Neural cell (in vitro differentiated cells): Measurements from ENCODE around the gene PPARG. TPM values are rescaled to one million over a fixed set of nuclear protein-coding genes. Genes with fewer than 3 reads are reported as not detected.

ENCODE experiments used
- H2AFZ ChIP-seq: fragments of 200-600, 300-800 bp; sonication (generic), shearing (Covaris generic); 2 replicates; pipeline ENCODE4 v1.6.0; 2014; ENCODE audit warnings: low read depth, mild to moderate bottlenecking, antibody characterized with exemption, low read length, moderate library complexity
- H3F3A ChIP-seq: fragments of 200-600 bp; shearing (Covaris generic); 2 replicates; pipeline ENCODE4 v1.6.1; 2016; ENCODE audit warnings: mild to moderate bottlenecking, moderate library complexity, mixed read lengths, antibody characterized with exemption, low read length; ENCODE audit not compliant: insufficient read depth, poor library complexity, severe bottlenecking
- H3K27ac ChIP-seq: fragments of 200-600, 300-800 bp; sonication (generic), shearing (Covaris generic); 2 replicates; pipeline ENCODE4 v1.5.1; 2014; ENCODE audit warnings: mild to moderate bottlenecking, low read length, moderate library complexity
- H3K27me3 ChIP-seq: fragments of 300-800, 200-600 bp; sonication (generic), shearing (Covaris generic); 2 replicates; pipeline ENCODE4 v1.6.0; 2014; ENCODE audit warnings: mild to moderate bottlenecking, low read depth, low read length, moderate library complexity; ENCODE audit not compliant: insufficient read depth
- H3K36me3 ChIP-seq: fragments of 300-800, 200-600 bp; sonication (generic), shearing (Covaris generic); 2 replicates; pipeline ENCODE4 v1.5.1; 2014; ENCODE audit warnings: mild to moderate bottlenecking, antibody characterized with exemption, low read length, moderate library complexity; ENCODE audit not compliant: insufficient read depth
- H3K4me2 ChIP-seq: fragments of 300-800, 200-600 bp; sonication (generic), shearing (Covaris generic); 2 replicates; pipeline ENCODE4 v1.6.0; 2014; ENCODE audit warnings: mild to moderate bottlenecking, low read length
- H3K4me3 ChIP-seq: fragments of 300-800, 200-600 bp; sonication (generic), shearing (Covaris generic); 2 replicates; pipeline ENCODE4 v1.5.1; 2014; ENCODE audit warnings: mild to moderate bottlenecking, low read length, moderate library complexity
- H3K79me2 ChIP-seq: fragments of 200-600 bp; shearing (Covaris generic); replicated peaks from 2 replicates; pipeline ENCODE4 v1.6.0; 2014; ENCODE audit warnings: mild to moderate bottlenecking, low read length, moderate library complexity; ENCODE audit not compliant: insufficient read depth
- H3K9ac ChIP-seq: fragments of 300-800, 200-600 bp; sonication (generic), shearing (Covaris generic); 2 replicates; pipeline ENCODE4 v1.6.1; 2016; ENCODE audit warnings: mild to moderate bottlenecking, low read length, mixed read lengths
- H3K9me2 ChIP-seq: fragments of 200-600 bp; shearing (Covaris generic); 2 replicates; pipeline ENCODE4 v1.6.1; 2016; ENCODE audit warnings: mild to moderate bottlenecking, low read length, mixed read lengths; ENCODE audit not compliant: insufficient read depth
- H3K9me3 ChIP-seq: fragments of 200-600, 300-800 bp; sonication (generic), shearing (Covaris generic); 2 replicates; pipeline ENCODE4 v1.6.1; 2016; ENCODE audit warnings: mild to moderate bottlenecking, mixed run types, low read length, moderate library complexity, mixed read lengths
- H4K20me1 ChIP-seq: fragments of 200-600 bp; shearing (Covaris generic); 2 replicates; pipeline ENCODE4 v1.6.1; 2016; ENCODE audit warnings: mild to moderate bottlenecking, mixed run types; ENCODE audit not compliant: insufficient read depth
- EP300 ChIP-seq: fragments of 450-650 bp; conservative IDR thresholded peaks from 2 replicates; pipeline ENCODE4 v1.6.1; 2014; ENCODE audit warnings: antibody characterized with exemption, mild to moderate bottlenecking, moderate library complexity; ENCODE audit not compliant: poor library complexity, severe bottlenecking
- EZH2 ChIP-seq: fragments of 200-600, 300-800 bp; shearing (Covaris generic), sonication (generic); IDR thresholded peaks from 2 replicates; pipeline ENCODE4 v1.6.1; 2014; ENCODE audit warnings: antibody characterized with exemption, low read length, borderline replicate concordance, mild to moderate bottlenecking; ENCODE audit not compliant: insufficient read depth, poor library complexity, severe bottlenecking
- MXI1 ChIP-seq: fragments of 450-650 bp; conservative IDR thresholded peaks from 2 replicates; pipeline ENCODE4 v1.6.1; 2014; ENCODE audit warnings: antibody characterized with exemption, mild to moderate bottlenecking; ENCODE audit not compliant: poor library complexity, severe bottlenecking
- POLR2AphosphoS5 ChIP-seq: IDR thresholded peaks from 2 replicates; pipeline ENCODE4 v1.6.1; 2012
- RAD21 ChIP-seq: fragments of 450-650 bp; conservative IDR thresholded peaks from 2 replicates; pipeline ENCODE4 v1.6.1; 2014; ENCODE audit warnings: antibody characterized with exemption, mild to moderate bottlenecking, moderate library complexity
- SMC3 ChIP-seq: fragments of 450-650 bp; conservative IDR thresholded peaks from 2 replicates; pipeline ENCODE4 v1.6.1; 2014; ENCODE audit warnings: antibody characterized with exemption, mild to moderate bottlenecking, moderate library complexity; ENCODE audit not compliant: poor library complexity
- TAF1 ChIP-seq: IDR thresholded peaks from 2 replicates; pipeline ENCODE4 v1.6.1; 2012; ENCODE audit warnings: low read depth
- polyA plus RNA-seq: library from polyadenylated mRNA; depleted of rRNA; stranded (reverse); fragments of >200 nt; gene quantifications from 2 replicates; pipeline ENCODE4 v1.2.3, GENCODE V29; 2014
- TF ChIP-seq, protein P1 (sequence below): fragments of 450-650 bp; IDR thresholded peaks from 2 replicates; pipeline ENCODE4 v1.5.1; 2014; ENCODE audit warnings: antibody characterized with exemption, mild to moderate bottlenecking, moderate library complexity; ENCODE audit not compliant: poor library complexity, severe bottlenecking
- TF ChIP-seq, protein P2 (sequence below): IDR thresholded peaks from 2 replicates; pipeline ENCODE4 v1.6.1; 2012; ENCODE audit warnings: borderline replicate concordance

Gene PPARG
- polyA plus RNA-seq, 1 donor from 2014 or later, result 0.35 TPM

- no peak overlapping the region for H3K4me2 ChIP-seq
- TF ChIP-seq EZH2 (no peak), SMC3 (no peak), RAD21 (no peak), EP300 (no peak), TAF1 (no peak), POLR2AphosphoS5 (no peak), MXI1 (no peak)
- TF ChIP-seq, protein P1, sequence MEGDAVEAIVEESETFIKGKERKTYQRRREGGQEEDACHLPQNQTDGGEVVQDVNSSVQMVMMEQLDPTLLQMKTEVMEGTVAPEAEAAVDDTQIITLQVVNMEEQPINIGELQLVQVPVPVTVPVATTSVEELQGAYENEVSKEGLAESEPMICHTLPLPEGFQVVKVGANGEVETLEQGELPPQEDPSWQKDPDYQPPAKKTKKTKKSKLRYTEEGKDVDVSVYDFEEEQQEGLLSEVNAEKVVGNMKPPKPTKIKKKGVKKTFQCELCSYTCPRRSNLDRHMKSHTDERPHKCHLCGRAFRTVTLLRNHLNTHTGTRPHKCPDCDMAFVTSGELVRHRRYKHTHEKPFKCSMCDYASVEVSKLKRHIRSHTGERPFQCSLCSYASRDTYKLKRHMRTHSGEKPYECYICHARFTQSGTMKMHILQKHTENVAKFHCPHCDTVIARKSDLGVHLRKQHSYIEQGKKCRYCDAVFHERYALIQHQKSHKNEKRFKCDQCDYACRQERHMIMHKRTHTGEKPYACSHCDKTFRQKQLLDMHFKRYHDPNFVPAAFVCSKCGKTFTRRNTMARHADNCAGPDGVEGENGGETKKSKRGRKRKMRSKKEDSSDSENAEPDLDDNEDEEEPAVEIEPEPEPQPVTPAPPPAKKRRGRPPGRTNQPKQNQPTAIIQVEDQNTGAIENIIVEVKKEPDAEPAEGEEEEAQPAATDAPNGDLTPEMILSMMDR, result no peak
- TF ChIP-seq, protein P2, sequence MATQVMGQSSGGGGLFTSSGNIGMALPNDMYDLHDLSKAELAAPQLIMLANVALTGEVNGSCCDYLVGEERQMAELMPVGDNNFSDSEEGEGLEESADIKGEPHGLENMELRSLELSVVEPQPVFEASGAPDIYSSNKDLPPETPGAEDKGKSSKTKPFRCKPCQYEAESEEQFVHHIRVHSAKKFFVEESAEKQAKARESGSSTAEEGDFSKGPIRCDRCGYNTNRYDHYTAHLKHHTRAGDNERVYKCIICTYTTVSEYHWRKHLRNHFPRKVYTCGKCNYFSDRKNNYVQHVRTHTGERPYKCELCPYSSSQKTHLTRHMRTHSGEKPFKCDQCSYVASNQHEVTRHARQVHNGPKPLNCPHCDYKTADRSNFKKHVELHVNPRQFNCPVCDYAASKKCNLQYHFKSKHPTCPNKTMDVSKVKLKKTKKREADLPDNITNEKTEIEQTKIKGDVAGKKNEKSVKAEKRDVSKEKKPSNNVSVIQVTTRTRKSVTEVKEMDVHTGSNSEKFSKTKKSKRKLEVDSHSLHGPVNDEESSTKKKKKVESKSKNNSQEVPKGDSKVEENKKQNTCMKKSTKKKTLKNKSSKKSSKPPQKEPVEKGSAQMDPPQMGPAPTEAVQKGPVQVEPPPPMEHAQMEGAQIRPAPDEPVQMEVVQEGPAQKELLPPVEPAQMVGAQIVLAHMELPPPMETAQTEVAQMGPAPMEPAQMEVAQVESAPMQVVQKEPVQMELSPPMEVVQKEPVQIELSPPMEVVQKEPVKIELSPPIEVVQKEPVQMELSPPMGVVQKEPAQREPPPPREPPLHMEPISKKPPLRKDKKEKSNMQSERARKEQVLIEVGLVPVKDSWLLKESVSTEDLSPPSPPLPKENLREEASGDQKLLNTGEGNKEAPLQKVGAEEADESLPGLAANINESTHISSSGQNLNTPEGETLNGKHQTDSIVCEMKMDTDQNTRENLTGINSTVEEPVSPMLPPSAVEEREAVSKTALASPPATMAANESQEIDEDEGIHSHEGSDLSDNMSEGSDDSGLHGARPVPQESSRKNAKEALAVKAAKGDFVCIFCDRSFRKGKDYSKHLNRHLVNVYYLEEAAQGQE, result no peak
- no peaks in the 10 kb centered on the region for H3K9me2 ChIP-seq
- H3F3A ChIP-seq, result no peaks in the 10 kb centered on the region
- H3K36me3 ChIP-seq, result no peaks in the 10 kb centered on the region
- no peaks in the 10 kb centered on the region for H3K9me3 ChIP-seq
- H3K4me3 ChIP-seq, result no peak overlapping the region
- H3K27me3 ChIP-seq, result no peaks in the 10 kb centered on the region
- H3K27ac ChIP-seq, result no peak overlapping the region
- no peaks in the 10 kb centered on the region for H3K79me2 ChIP-seq
- no peaks in the 10 kb centered on the region for H4K20me1 ChIP-seq
- H2AFZ ChIP-seq, result no peak overlapping the region
- no peak overlapping the region for H3K9ac ChIP-seq
Observed at GRCh38 chr3:12372741-12373280, 83.9 kb downstream of the PPARG start.

DNA sequence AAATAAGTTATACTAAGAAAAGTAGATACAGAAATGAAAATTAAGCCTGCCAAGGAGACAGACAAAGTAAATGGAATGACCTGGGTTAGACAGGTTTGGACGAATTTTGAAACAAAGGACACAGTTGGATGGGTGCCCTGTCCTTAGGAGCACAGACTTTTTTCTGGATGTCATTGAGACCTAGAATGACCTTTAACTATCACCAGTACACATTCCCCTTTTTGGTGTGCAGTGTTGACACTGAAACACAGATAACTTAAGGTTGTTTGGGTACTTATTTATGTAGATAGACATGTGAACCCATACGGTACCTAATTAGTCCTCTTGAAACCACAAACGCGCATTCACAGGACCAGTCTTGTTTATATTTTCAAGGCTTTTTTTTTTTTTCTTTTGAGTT, 86.7 kb downstream of the PPARG start:
- Histone ChIP-seq H3K9ac (no peak overlapping the region), H3K9me3 (no peaks in the 10 kb centered on the region), H3K9me2 (no peaks in the 10 kb centered on the region), H3K4me3 (no peak overlapping the region), H3K27ac (no peak overlapping the region), H3K4me2 (no peak overlapping the region), H3K27me3 (no peaks in the 10 kb centered on the region), H2AFZ (no peak overlapping the region), H4K20me1 (no peaks in the 10 kb centered on the region), H3F3A (no peaks in the 10 kb centered on the region), H3K36me3 (no peaks in the 10 kb centered on the region), H3K79me2 (no peaks in the 10 kb centered on the region)
- TF ChIP-seq RAD21, result no peak
